ENCODE measurements around the gene EPHB6.

Gene EPHB6

DNA sequence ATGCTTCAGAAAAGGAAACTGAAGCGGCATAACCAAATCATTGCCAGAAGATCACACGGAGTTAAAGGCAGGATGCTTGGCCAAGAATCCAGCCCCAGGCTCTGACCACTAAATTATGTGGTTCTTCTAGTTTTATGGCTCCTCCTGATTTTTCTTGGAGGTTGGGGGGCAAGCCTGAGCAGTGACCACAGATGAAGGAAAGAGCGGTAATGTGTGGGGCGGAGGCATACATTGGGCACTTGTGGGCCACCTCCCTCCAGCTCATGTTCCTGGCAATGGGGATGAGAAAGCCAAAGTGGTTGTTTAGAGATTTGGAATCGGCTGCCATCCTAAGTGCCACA lies 27.4 kb downstream of the EPHB6 start:
- DNase-seq (ENCODE audit: low read depth) = no peak
- TF ChIP-seq, protein P1, sequence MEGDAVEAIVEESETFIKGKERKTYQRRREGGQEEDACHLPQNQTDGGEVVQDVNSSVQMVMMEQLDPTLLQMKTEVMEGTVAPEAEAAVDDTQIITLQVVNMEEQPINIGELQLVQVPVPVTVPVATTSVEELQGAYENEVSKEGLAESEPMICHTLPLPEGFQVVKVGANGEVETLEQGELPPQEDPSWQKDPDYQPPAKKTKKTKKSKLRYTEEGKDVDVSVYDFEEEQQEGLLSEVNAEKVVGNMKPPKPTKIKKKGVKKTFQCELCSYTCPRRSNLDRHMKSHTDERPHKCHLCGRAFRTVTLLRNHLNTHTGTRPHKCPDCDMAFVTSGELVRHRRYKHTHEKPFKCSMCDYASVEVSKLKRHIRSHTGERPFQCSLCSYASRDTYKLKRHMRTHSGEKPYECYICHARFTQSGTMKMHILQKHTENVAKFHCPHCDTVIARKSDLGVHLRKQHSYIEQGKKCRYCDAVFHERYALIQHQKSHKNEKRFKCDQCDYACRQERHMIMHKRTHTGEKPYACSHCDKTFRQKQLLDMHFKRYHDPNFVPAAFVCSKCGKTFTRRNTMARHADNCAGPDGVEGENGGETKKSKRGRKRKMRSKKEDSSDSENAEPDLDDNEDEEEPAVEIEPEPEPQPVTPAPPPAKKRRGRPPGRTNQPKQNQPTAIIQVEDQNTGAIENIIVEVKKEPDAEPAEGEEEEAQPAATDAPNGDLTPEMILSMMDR (IDR thresholded peaks at IDR 0.05; ENCODE audit: low read length, missing control alignments) = no peak
- H3K4me3 ChIP-seq (replicated peaks; ENCODE audit: low read depth, low read length) = no peak overlapping the region

DNA sequence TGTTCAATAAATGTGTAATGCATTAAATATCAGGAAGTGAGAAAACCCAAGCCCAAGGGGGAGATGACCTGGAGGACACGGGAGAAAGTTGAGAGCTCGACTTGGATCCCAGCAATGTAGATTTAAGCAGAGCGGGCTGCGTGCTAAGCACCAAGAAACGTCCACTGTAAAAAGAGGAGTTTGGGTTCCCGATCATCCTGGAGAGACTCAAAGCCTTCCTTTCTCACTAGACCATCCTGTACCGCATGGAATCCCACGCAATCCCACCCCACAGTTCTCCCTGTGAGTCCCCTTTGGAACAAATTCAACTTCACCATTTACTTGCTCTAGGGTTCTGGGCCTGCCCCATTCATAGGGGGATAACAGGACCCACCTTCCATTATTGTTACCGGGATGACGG lies 28.3 kb downstream of the EPHB6 start:
- TF ChIP-seq, protein P1 (IDR thresholded peaks at IDR 0.05; ENCODE audit: low read length, missing control alignments) = no peak
- no peak for DNase-seq (ENCODE audit: low read depth)
- H3K4me3 ChIP-seq (replicated peaks; ENCODE audit: low read depth, low read length) = no peak overlapping the region

DNA sequence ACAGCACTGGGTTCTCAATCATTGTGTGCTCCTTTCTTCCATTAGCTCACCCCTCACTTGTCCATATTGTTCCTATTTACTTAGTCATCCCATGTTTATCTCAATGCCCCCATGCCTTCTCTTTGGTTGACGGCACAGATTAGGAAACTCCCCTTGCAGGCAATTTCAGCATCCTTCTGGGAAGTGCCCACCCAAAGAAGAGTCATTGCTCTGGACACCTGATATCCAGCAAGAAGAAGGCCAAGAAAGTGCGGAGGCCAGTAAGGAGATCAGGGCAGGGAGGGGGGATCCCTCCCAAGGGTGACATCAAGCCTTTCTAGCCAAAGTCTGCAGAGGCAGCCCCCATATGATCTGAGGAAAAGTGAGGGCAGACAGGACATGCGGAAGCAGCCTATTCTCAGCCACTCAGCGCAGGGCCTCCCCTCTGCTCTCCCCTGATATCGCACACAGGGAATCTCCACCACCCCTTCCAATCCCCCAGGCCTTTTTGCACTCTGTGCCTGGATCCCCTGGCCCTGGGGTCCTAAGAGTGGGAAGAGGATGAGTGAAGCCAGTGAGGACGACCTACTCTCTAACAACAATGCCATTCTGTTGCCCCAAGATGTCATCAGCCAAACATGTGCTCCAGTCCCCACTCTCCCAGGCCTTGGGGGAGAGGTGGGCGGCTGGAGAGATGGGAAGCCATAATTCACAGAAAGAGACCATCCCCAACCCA lies 28.9 kb downstream of the EPHB6 start:
- no peak overlapping the region for H3K4me3 ChIP-seq (replicated peaks; ENCODE audit: low read depth, low read length)
- TF ChIP-seq, protein P1 (IDR thresholded peaks at IDR 0.05; ENCODE audit: low read length, missing control alignments) = no peak
- DNase-seq (ENCODE audit: low read depth) = no peak

GRCh38 chr7:142884286-142884640 lies 29.4 kb downstream of the EPHB6 start:
- no peak overlapping the region for H3K4me3 ChIP-seq (replicated peaks; ENCODE audit: low read depth, low read length)
- no peak for DNase-seq (ENCODE audit: low read depth)
- TF ChIP-seq, protein P1 (IDR thresholded peaks at IDR 0.05; ENCODE audit: low read length, missing control alignments) = no peak

- TF ChIP-seq, protein P1 (IDR thresholded peaks at IDR 0.05; ENCODE audit: low read length, missing control alignments) = no peak
- DNase-seq (ENCODE audit: low read depth) = no peak
- no peak within 1 kb of the TSS for H3K4me3 ChIP-seq (replicated peaks; ENCODE audit: low read depth, low read length)
Observed at GRCh38 chr7:142885311-142886230, 30.7 kb downstream of the EPHB6 start, which contains the start of gene TRPV6. TSS of gene TRPV6 (minus strand) at chr7:142885745.

- no peak overlapping the region for H3K4me3 ChIP-seq (replicated peaks; ENCODE audit: low read depth, low read length)
- TF ChIP-seq, protein P1 (IDR thresholded peaks at IDR 0.05; ENCODE audit: low read length, missing control alignments) = no peak
- DNase-seq (ENCODE audit: low read depth) = no peak
Observed at GRCh38 chr7:142886866-142887265, 32.0 kb downstream of the EPHB6 start.
